ENCODE data around the gene PTH1R.

- TF ChIP-seq SUZ12 (IDR thresholded peaks at IDR 0.05; ENCODE audit: extremely low read depth, insufficient read depth, insufficient read length) (no peak), ZNF274 (IDR thresholded peaks at IDR 0.05; ENCODE audit: low read depth, low read length) (no peak), YY1 (IDR thresholded peaks at IDR 0.05; ENCODE audit: insufficient read depth, insufficient read length) (no peak)
Observed at GRCh38 chr3:46845860-46846623, 31.5 kb upstream of the PTH1R start.
